NCI-H1048 (cell line): ENCODE results near the gene PIANP.

Experiments used
- DNase-seq: peaks from one replicate; lab custom pipeline; 2025; lab: John Stamatoyannopoulos, UW

The PIANP gene

DNA sequence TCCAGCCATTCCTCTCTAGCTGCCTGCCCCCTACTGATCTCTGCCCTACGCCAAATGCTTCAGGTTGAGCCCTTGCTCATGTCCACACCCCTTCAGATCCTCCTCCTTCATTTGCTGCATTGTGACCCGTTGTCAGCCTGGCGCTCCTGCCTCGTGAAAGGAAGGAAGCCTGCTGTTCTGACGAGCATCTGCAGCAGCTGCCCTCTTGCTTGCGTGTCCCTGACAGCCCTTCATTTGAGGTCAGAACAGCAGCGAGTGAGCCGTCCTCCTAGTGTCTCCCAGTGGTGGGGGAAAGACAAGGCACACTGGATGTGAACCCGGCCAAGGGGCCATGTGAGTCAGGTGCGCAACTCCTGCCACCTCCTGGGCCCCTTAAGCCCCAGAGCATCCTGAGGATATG is 3.0 kb upstream of the PIANP start:
- DNase-seq, result no peak

DNA sequence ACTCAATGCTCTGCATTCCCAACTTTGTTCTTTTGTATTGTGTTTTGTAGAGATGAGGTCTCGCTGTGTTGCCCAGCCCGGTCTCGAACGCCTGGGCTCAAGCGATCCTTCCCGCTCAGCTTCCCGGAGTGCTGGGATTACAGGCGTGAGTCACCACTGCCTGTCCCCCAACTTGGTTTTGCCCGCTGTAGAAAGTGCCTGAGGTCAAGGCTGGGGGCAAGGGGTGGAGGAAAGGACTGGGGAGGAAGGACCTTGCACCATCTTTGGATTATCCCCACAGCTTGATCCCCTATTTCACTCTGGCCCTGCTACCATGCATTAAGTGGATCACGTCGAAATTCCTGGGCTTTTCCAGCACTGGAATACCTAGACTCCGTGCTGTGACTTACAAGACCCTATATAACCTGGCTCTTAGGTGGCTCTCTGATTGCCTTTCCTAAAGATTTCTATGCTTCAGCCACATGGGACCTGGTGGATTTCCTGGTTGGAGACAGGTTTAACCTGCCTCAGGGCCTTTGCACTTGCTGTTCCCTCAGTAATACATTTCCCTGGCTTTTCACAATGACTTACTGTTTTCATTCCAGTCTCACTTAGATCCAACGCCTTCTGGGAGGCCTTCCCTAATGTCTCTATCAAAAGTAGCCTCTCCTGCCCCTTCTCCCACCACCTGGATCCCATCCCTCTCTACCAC is 608 bp upstream of the PIANP start:
- DNase-seq, result no peak

DNA sequence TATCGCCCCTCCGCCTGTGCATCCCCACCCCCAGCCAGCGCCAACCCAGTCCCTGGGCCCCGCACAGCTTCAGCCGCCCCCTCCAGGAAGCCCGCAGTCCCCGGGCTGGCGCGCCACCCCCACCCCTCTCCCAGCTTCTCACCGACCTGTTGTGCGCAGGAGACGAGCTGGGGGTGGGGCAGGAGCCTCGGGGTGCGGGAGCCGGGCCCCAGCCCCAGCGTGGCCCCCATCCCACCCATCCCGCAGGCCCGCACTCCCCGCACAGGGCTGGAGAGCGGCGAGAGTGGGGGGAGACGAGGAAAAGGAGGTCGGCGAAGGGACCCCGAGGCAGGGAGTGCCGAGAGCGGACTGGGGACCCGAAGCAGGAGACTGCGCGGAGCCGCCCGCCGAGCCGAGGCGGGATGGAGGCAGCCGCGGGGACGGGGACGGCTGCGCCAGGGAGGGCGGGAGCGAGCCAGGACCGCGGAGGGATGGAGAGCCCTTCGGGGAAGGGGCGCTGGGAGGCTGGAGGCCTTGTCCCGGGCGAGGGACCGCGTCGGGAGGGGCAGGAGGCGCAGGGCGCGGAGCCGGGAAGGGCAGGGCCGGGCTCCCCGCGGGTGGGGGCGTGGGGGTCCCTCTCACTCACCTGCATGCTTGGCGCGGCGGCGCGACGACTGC is 498 bp downstream of the PIANP start:
- no peak for DNase-seq

DNA sequence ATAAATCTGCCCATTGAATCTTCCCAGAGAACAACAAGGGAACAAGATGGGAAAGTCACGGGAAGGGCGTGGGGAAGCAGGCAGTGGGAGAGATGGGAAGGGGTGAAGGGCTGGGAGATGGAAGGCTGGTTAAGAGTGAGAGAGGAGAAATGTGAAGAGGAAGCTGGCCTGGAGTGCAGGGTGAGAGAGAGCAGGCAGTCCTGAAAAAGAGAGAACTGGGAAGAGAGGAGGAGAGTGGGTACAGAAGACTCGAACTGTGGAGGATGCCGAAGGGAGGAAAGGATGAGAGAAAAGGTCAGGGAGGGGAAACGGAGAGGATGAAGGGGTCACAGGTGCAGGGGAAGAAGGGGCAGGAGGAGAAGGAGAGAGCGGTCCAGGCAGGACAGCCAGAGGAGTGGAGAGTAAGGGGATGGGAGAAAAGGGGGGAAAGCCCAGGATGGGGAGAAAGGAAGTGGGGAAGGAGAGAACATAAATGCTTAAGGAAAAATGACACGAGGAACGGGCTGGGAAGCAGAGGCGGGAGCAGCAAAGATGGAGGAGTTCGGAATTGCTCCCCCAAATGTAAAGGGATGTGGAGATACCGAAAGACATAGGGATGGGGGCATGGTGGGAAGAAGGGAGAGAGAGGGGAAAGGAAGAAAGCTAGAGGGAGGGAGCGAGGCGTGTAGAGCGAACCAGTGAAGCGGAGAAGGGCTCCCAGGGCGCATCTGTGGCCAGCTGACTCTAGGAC is 1.2 kb downstream of the PIANP start:
- no peak for DNase-seq

DNA sequence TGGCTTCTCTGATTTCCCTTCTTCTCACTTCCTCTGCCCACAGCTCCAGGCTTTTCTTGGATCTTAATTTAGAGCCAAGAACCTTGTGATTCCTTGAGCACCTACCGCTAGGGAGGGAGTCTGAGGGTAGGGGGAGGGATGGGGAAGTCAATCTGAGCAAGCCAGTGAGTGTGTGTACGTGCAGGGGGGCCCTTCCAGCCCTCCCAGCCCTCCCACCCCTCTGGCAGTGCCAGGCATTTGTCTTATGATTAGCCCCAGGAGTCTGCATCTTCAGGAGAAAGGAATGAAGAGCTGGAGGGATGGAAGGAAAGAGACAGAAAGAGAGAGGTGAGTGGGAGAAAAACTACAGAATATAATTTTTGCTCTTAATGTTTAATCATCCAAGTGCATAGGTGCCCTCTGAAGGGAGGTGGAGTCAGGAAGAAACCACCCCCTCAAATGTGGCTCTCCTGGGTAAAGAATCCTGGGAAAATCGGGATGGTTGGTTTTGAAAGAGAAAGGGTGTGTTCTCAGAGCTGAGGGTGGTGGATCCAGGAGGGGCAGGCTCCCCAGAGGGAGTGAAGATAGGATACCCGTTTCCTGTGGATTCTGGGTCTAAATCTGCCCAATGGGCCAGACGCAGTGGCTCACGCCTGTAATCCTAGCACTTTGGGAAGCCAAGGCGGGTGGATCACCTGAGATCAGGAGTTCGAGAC is 2.1 kb downstream of the PIANP start:
- DNase-seq, result no peak

DNA sequence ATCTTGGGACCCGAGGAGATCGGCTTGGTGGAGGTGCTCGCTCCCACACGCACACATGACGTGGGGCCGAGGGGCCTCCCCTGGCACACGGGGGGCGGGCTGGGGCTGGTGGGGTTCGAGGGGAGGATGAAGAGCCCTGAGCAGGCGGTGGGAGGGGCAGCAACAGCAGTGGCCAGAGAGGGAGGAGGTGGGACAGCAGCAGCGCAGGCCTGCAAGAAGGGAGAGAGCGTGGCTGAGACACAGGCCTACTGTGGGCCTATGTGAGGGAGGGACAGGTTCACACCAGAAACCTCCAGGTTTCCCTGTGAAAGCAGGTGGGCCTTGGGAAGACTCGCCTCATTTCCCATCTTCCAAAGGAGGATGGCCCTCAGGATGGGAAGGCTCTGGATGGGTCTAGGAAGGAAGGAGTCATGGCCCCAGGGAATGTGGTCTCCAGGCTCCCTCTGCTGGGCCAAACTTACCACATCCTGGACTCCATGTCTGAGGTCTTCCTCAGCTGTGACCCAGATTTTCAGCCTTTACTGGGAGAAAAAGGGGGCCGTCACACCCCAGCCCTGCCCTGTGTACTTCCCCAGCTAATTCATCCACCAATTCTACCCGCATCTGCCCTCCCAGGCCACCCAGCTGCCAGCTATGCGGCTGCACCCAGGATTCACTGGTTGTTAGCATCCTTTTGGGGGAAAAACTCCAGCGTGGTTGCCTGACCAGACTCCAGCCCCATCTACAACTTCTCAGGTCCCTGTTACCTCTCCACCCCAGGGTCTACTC is 2.8 kb downstream of the PIANP start:
- no peak for DNase-seq

DNA sequence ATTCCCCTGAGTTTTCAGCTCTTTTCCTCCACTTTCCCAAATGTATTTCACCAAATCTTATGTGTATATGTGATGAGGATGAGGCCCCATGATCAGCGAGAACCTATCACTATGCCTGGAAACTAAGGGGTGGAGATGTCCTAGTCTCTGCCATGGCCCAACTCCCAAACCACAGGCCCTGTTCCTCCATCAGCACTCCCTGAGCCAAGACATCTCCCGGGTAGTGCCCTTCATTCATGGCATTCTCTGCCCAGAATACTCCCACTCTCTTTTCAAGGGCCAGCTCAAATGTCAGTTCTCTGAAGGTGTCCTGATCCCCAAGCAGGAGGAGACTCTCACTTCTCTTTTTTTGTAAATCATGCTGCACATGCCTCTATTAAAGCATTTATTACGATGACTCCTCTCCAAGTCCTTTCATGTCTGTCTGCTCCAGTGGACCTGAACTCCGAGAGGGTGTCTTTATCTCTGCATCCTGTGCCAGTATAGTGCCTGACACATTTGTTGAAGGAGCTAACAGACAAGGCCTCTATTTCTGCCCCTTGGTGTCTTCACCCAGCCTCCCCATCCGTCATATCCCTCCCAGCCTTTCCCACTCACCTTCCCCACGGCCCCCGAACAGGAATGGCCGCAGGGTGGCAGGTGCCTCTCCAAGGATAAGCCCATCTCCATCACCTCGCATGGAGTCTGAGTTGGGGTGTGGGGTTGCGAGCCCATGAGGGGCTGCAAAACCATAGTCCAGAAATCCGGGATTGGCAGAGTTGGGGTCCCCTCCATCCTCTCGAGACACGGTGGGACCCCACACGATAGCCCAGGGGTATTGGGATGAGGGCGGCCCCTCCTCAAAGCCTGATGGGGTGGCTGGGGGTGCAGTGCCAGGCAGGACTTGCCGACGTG is 3.7 kb downstream of the PIANP start:
- DNase-seq, result no peak

DNA sequence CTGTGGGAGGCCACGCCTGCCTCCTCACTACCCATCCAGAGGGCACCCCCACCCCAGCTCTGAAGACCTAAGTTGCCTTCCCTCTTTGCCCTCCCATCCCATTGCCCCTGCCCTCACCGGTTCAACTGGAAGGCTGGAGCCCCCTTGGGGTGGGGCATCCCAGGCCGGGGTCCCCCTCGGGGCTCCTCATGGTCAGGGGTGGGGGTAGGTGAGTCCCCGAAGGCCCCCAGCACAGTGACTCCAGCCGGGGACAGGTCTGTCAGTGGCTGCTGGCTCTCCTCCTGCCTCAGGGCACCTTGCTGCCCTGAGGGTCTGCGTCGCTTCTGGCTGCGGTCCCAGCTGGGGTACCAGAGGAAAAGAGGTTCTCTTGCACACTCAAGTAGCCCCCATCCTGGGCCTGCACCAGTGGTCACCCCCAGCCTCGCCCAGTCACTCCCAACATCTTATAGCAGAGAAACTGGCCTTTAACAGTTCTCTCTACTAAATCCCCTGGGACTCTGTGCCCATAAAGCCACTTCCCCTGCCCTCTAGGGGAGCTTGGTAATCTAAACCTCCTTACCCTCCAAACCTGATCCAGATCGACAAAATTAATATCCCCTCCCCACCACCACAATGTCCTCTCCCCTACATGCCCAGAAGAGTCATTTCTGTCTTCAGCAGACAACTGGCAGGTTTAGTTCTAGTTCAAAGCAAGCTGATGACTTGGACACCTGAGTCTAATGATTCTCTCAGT is 5.1 kb downstream of the PIANP start:
- DNase-seq, result no peak

DNA sequence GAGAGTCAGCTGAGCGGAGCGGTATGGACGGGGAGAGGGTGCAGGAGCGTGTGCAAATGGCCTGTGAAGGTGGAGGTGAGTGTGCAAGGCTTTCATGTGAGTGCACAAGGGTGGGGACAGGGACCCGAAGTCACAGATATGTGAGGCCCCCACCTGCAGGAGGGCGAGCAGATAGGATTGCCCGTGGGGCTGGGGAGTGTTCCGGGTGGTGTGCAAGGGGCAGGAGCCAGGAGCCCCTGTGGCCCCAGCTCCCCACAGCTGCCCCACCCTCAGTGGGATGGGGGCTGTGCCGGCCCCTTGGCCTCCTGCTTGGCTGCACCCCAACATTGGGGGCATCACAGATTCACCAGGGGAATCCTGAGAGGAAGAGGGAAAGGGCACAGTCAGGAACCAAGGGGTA is 5.9 kb downstream of the PIANP start:
- DNase-seq, result no peak

DNA sequence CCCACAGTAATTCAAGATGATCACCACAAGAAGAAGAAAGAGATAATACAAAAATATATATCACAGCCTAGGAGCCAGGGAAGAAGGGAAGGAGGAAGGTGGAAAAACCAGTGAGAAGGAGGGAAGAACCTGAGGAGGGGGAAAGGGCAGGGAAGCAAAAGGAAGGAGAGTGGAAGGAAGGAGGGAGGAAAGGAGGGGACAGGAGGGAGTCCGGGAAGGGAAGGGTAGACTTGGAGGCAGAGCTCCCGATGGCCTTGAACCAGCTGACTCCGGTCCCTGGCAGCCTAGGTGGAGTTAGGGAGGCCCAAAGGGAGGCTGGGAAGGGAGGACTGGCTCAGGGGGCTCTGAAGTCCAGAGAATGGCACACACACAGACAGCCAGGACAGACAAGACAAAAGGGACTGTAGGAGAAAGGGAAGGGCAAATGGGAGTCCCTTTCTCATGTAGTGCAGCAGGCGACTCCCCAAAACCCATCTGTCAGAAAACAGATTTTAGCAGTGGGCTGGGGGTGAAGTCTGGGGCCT is 6.7 kb downstream of the PIANP start:
- no peak for DNase-seq

DNA sequence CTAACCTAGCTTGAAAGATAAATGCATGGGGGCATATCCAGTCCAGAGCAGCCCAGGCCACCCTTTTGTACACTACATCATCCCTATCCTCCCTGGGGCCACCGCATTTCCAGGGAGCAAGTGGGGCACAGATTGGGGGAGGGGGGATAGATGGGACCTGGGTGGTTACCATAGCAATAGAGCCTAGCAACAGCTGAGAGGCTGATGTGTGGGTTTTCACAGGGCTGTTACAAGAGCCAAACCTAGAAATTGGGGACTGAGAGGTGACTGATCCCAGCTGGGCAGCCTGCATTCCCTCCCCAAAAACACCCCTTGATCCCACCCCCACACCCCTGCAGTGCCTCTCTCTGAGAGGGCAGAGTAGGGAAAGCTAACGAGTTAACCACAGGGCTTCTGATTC is 7.7 kb downstream of the PIANP start:
- DNase-seq, result no peak

DNA sequence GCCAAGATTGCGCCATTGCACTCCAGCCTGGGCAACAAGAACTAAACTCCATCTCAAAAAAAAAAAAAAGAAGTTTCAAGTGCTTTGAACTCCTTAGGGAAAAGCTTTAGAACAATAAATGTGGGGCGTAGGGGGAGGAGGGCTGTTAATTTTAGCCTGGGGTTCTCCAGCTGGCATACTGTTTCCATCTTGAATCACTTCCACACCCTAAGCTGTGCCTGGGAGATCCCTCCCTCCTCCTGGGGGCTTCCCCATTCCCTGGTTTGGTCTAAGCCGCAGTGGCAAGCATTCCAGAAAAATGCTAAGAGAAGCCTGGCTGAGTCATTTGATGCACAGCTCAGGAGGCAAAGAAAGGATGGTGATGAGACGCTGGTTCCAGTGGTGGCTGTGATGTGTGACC is 9.1 kb downstream of the PIANP start:
- no peak for DNase-seq

DNA sequence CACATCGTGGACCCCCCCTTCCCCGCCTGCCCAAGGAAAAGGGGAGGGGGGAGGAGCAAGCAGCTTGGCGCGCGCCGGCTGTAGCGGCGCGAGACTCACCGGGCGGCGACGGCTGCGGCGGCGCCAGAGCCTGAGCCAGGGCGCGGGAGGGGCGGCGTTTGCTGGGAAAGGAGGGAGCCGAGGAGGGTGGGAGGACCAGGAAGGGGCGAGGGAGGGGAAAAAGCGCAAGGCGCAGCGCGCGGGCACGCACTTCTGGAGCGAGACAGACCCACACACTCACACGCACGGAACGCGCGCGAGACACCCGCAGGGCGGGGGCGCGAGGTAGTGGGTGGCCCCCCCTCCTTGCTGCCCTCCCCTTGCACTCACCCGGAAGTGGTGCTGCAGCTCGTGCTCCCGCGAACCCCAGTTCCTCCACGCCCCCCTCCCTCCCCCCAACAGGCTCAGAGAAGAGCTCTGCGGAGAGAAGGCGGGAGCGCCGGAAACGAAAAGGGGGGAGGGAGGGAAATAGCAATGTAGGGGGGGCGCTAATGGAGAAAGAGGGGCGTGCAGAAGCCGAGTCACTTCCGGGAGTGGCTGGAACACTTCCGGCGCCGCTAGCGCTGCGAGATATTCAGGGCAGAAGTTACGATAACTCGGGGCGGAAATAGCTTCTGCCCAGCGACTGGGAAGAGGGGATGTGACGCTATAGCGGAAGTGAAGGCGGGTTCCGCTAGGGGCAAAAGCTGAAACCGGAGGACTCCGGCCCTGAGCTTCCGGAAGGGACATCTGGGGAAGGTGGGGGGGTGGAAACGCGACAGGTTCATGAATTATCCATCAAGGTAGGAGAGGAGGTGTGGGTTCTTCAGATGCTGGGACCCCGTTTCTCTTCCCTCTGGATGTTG is 11.4 kb downstream of the PIANP start, which contains the start of gene ZNF384:
ZNF384 (minus strand) TSS at position 377 of the 884 bp plus-strand sequence. CDS start 9,855 bp downstream, outside the sequence.
- peak; percentile 95 for DNase-seq

DNA sequence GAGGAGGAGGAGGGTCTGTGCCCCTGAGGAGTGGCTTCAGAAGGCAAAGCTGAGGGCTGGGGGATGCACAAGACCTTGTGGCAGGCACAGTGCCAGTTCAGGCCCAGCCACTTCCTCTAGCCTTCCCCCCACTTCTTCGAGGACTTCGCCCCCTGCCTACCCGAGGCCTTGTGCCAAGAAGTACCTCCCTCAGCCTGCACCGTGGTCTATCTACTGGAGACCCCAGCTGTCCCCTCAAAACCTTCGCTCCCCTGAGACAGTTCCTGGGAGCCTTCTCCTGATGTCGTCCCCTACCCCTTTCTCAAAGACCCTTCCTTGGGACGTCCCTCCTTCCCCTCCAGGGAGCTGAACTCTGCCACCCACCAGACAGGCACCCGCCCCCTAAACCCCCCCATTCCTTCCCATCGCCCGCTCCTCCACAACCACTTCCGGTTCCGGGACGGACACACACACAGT is 12.0 kb downstream of the PIANP start:
- DNase-seq, result no peak

DNA sequence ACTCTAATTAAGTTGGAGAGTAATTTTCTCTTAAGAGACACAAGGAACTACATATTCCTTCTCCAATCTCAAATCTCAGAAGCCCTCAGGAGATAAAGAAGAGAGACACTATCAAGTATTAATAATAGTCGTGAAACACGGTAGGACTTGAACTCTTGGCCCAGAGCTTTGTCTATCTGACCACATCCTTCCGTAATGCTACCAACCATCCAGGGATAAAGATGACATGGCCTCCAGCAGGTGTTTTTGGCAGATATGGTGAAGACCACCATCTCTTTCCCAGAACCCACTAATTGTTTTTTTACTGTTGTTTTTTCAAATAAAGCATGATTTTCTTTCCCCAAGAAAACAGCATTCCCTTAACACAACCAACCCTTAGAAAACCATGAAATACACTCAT is 14.8 kb downstream of the PIANP start:
- no peak for DNase-seq

DNA sequence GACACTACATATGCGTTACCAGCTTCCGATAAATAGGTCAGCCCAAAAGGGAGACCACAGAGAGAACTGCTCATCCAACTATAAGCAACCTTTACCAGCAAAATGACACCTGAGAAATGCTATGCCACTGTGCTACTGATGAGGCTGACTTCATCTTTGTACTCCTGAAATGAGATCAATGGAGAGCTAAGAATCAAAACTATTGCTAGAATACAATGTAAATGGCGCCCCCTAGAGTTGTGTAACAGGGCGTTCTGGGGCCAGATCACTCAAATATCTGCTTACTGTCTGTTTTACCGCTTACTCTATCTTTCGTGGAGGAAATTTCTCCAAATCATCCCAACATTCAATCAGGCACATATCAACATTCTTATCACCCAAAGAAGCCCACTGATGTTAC is 16.0 kb downstream of the PIANP start:
- no peak for DNase-seq

DNA sequence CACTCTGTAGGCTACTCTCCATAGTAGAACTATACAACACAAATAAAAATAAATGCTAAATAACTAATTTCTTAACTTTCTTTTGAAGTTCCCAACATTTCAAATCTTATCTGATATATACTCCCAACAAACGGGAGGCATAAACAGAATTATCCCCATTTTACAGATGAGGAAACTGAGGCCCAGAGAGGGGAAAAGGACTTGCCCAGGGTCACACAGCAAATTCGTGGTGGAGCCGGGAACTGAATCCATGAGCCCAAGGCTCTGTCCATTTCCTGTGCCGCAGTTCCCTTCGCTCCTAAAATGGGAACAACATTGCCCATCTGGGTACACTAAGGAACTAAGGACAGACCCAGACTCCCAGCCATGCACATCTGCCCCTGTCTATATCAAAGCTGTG is 23.7 kb downstream of the PIANP start:
- DNase-seq, result no peak

DNA sequence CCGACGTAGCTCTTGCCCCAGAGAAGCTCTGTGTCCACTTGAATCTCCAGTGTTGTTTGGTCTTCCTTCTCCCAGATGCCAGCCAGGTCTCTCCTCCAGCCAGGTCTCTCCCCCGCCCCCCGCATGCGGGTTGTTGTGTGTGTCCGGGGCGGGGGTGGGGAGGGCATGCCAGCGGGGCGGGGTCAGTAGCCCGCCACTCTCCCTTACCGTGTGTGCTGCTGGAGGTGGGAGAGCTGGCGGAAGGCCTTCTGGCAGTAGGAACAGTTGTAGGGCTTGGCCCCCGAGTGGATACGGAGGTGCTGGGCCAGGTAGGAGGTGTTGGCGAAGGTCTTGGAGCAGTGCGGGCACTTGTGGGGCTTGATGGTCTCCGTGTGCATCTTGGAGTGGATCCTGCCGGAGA is 28.5 kb downstream of the PIANP start:
- DNase-seq, result no peak
